RWPE2 (cell line): ENCODE data around the gene SYT8.

Experiments used
- ATAC-seq: fragments of 200-7000 bp; cut with Tn5 transposase; 3 replicates; pipeline ENCODE4 v1.9.1; 2021; ENCODE audit warnings: low read depth
- DNase-seq: peaks from one replicate; pipeline ENCODE4 v3.0.0-alpha.2; 2020; ENCODE audit warnings: low spot score
- H3K27ac ChIP-seq: fragments of 450-650 bp; 2 replicates; pipeline ENCODE4 v1.5.1; 2017; ENCODE audit warnings: mild to moderate bottlenecking; ENCODE audit not compliant: poor library complexity, severe bottlenecking
- H3K27me3 ChIP-seq: fragments of 250-450 bp; sonication (Bioruptor Pico); 2 replicates; pipeline ENCODE4 v1.5.1; 2021; ENCODE audit warnings: mild to moderate bottlenecking, moderate library complexity; ENCODE audit not compliant: insufficient read depth, poor library complexity, severe bottlenecking
- H3K36me3 ChIP-seq: fragments of 250-450 bp; sonication (Bioruptor Pico); 2 replicates; pipeline ENCODE4 v1.5.1; 2020; ENCODE audit warnings: low read depth, mild to moderate bottlenecking, moderate library complexity
- H3K4me1 ChIP-seq: fragments of 250-450 bp; sonication (Bioruptor Pico); 2 replicates; pipeline ENCODE4 v1.5.1; 2021; ENCODE audit warnings: mild to moderate bottlenecking, moderate library complexity; ENCODE audit not compliant: insufficient read depth, poor library complexity, severe bottlenecking
- H3K4me3 ChIP-seq: fragments of 250-450 bp; sonication (Bioruptor Pico); 2 replicates; pipeline ENCODE4 v1.5.1; 2021; ENCODE audit warnings: mild to moderate bottlenecking, moderate library complexity; ENCODE audit not compliant: severe bottlenecking
- H3K9me3 ChIP-seq: fragments of 250-450 bp; sonication (Bioruptor Pico); 2 replicates; pipeline ENCODE4 v1.5.1; 2021; ENCODE audit warnings: mild to moderate bottlenecking, moderate library complexity; ENCODE audit not compliant: severe bottlenecking
- CTCF ChIP-seq: fragments of 450-650 bp; IDR thresholded peaks from one replicate; pipeline ENCODE4 v1.5.1; 2017; ENCODE audit warnings: mild to moderate bottlenecking, moderate library complexity; ENCODE audit not compliant: poor library complexity, severe bottlenecking

Gene SYT8

GRCh38 chr11:1834779-1835670 lies at the start of gene SYT8:
Gene SYT8, plus strand, starts transcription at chr11:1834990. Its CDS starts 116 bp downstream, at chr11:1835106.
- peaks cover 36% of the 10 kb centered on the region for H3K4me1 ChIP-seq
- no peak for DNase-seq
- H3K27me3 ChIP-seq = no peaks in the 10 kb centered on the region
- peak within 1 kb of the TSS; percentile 96 for H3K27ac ChIP-seq
- H3K4me3 ChIP-seq = no peak within 1 kb of the TSS
- H3K9me3 ChIP-seq = no peaks in the 10 kb centered on the region
- ATAC-seq = no peak
- H3K36me3 ChIP-seq = no peaks in the 10 kb centered on the region
- no peak for TF ChIP-seq CTCF

GRCh38 chr11:1785749-1786413 lies 48.9 kb upstream of the SYT8 start:
- ATAC-seq (no peak), DNase-seq (no peak)
- Histone ChIP-seq H3K9me3 (no peaks in the 10 kb centered on the region), H3K27ac (no peak overlapping the region), H3K27me3 (no peaks in the 10 kb centered on the region), H3K4me1 (no peaks in the 10 kb centered on the region), H3K4me3 (no peak overlapping the region), H3K36me3 (no peaks in the 10 kb centered on the region)
- TF ChIP-seq CTCF = no peak

GRCh38 chr11:1786466-1786865 lies 48.3 kb upstream of the SYT8 start:
- TF ChIP-seq CTCF = no peak
- Histone ChIP-seq H3K27me3 (no peaks in the 10 kb centered on the region), H3K4me1 (no peaks in the 10 kb centered on the region), H3K27ac (no peak overlapping the region), H3K36me3 (no peaks in the 10 kb centered on the region), H3K9me3 (no peaks in the 10 kb centered on the region), H3K4me3 (no peak overlapping the region)
- no peak for ATAC-seq
- no peak for DNase-seq

- Histone ChIP-seq H3K27me3 (no peaks in the 10 kb centered on the region), H3K36me3 (no peaks in the 10 kb centered on the region), H3K4me1 (no peaks in the 10 kb centered on the region), H3K9me3 (no peaks in the 10 kb centered on the region), H3K27ac (no peak overlapping the region), H3K4me3 (no peak overlapping the region)
- TF ChIP-seq CTCF = no peak
- DNase-seq = no peak
- no peak for ATAC-seq
These were observed 42.9 kb upstream of the SYT8 start for GRCh38 chr11:1791912-1792311.
